ENCODE measurements around the gene CCDC87.

The CCDC87 gene

GRCh38 chr11:66580803-66581202 lies 12.1 kb downstream of the CCDC87 start:
- no peak for DNase-seq

- DNase-seq: peak; percentile 73
Measured at GRCh38 chr11:66579017-66579606, 13.8 kb downstream of the CCDC87 start.

DNA sequence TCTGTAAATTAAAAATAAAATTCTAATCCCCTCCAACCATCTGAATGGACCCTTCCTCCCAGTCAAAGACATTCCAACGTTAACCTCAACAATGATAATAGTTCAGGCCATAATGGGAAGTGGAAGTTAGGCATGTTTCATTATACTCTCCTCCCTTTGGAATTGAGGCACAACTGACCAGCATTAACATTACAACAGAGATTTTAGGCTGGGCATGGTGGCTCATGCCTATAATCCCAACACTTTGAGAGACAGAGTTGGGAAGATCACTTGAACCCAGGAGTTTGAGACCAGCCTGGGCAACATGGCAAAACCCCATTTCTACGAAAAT lies 22.0 kb downstream of the CCDC87 start:
- no peak for DNase-seq

DNA sequence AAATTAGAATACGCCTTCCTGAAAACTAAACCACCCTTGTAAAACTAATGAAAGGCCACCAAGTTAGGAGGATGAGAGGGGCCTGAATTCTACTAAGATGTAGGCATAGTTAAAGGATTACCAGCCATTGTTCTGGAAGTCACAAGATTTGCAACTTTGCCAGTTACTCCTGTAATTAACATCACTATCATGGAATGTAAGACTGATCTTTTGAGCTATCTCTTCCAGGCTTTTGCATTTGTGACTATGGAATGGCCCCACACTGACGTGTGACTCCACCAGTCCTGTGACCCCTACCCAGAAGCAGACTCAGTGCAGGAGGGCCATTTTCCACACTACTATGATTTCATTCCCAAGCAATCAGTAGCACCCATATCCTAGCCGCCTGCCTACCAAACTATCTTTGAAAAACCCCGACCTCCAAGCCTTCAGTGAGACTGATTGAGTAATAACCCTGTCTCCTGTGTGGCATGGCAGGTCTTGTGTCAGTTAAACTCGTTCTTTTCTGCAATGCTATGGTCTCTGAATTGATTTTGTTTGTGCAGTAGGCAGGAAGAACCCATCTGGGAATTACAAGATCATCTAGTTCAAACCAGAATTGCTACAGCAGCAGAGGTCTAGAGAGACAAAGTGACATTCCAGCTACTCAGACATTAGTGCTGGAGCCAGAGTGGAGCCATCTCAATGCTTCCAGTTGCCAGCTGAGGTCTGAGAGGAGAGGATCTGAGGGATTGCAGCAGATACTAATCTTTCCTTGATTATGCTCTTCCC lies 22.6 kb downstream of the CCDC87 start:
- DNase-seq: no peak

DNA sequence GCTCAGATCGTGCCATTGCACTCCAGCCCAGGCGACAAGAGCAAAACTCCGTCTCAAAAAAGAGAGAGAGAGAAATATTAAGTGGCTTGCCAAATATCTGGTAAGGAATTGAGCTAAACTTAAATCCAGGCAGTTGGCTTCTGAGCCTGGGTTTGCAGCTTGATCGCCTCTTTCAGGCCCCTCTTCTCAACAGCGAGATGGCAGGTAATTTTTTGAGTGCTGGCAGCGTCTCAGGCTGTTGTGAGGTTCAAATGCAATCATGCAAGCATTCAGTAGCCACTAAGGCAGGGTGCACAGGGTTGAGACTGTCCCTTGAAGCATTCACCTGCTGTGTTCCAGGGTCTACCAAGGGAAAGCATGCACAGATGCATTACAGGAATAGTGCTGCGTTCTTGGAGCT lies 23.8 kb downstream of the CCDC87 start:
- no peak for DNase-seq

- DNase-seq: peak; percentile 89
Measured at GRCh38 chr11:66568124-66568916, 24.5 kb downstream of the CCDC87 start, which contains the start of gene CTSF. CTSF (minus strand) TSS chr11:66568606; CDS start chr11:66568486, 120 bp downstream.

DNA sequence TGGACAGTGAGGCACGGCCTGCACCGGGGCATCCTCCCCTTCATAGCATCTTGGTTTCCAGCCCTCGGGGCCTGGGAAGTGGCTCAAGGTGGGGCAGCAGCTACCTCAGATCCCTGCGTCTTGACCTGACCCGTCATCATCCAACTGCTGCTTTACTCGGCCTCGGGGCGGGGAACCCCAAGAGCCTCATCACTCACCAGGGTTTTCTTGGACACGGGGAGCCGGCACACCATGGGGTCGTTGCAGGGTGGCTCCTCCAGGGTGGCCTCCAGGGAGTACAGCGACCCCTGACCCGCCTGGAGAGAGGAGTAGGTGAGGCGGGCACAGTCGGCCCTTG lies 25.1 kb downstream of the CCDC87 start:
- DNase-seq: no peak

DNA sequence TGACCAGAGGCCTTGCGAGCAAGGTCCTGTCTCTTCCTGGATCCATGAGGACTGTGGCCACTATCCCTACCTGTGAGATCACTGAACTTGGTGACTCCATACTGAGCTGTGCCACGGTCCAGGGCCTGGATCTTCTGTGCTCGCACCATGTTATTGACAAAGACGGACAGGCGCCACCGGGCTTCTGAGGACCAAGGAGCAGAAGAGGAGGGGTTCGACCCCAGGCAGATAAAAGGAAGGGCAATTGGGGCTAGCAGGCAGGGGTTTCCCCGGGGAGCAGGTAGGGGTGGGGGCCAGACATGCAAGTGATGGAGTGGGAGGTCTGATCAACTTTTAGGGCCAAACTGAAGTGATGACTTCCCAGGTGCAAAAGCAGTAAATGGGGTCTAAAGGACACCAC lies 26.6 kb downstream of the CCDC87 start:
- no peak for DNase-seq

DNA sequence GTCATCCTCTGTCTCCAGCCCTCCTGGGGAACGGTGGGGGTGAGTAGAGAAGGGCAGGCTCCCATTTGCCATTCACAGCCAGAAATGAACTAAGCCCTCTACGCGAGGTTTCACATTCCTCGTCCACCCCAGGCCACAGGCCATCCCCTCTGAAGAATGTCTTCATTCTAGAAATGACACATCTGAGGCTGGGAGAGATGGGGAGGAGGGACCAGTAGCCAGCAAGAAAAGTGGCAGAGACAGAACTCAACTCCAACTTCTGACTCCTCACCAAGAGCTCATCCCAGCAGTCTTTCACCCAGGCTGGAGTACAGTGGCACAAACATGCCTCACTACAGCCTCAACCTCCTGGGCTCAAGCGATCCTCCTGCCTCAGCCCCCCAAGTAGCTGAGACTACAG lies 27.9 kb downstream of the CCDC87 start:
- DNase-seq: no peak

GRCh38 chr11:66564538-66564937 lies 28.3 kb downstream of the CCDC87 start:
- DNase-seq: no peak

DNA sequence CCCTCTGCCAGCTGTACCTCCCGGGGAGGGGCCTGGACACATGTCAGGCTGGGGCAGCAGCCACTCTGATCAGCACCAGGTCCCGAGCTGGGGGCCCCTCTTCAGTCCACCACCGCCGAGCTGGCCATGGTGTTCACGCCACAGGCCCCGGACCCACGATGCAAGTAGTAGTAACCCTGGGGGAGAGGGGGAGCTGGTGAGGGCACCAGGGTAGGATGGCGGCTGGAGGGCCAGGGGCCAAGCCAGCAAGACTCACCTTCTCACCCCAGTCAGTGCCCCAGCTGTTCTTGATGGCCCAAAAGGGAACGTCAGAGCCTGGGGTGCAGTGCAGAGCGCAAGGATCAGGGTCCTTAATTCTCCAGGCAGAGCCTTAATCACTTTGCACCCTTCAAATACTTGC lies 29.0 kb downstream of the CCDC87 start:
- no peak for DNase-seq

- no peak for DNase-seq
Measured at GRCh38 chr11:66562907-66563583, 29.8 kb downstream of the CCDC87 start.

- no peak for DNase-seq
Measured at GRCh38 chr11:66562275-66562674, 30.6 kb downstream of the CCDC87 start.

DNA sequence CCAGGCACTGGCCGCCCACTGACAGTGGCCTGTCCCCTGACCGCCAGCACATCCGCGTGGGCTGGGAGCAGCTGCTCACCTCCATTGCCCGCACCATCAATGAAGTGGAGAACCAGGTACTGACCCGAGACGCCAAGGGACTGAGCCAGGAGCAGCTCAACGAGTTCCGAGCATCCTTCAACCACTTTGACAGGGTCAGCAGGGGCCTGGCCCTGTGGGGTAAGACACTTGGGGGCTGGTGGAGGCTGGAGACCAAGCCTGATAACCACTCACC lies 31.0 kb downstream of the CCDC87 start:
- DNase-seq: no peak

GRCh38 chr11:66561178-66561974 lies 31.5 kb downstream of the CCDC87 start:
- no peak for DNase-seq

DNA sequence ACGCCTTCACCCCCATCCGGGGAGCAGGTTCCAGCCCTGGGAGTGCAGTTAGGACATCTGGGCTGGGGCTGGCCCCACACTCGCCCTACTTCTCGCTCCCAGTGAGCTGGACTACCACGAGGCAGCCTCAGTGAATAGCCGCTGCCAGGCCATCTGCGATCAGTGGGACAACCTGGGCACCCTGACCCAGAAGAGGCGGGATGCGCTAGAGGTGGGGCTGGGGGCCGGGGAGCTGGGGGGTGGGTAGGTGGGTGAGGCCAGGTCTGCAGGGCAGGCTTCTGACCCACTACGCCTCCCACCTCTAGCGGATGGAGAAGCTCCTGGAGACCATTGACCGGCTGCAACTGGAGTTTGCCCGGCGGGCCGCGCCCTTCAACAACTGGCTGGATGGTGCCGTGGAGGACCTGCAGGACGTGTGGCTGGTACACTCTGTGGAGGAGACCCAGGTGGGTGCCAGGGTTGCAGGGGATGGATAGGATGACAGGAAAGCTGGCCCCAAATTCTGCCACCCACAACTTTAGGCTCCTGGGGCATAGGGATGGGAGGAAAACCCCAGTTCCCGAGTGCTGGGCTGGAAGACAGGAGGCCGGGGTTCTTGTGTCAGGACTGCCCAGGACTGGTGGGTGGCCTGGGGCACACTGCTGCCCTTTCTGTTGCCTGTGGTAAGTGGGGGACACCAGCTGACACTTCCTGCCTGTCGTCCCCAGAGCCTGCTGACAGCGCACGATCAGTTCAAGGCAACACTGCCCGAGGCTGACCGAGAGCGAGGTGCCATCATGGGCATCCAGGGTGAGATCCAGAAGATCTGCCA lies 32.8 kb downstream of the CCDC87 start:
- DNase-seq: no peak

- DNase-seq: no peak
Measured at GRCh38 chr11:66559142-66559865, 33.6 kb downstream of the CCDC87 start.

GRCh38 chr11:66557733-66558326 lies 35.0 kb downstream of the CCDC87 start:
- DNase-seq: no peak

DNA sequence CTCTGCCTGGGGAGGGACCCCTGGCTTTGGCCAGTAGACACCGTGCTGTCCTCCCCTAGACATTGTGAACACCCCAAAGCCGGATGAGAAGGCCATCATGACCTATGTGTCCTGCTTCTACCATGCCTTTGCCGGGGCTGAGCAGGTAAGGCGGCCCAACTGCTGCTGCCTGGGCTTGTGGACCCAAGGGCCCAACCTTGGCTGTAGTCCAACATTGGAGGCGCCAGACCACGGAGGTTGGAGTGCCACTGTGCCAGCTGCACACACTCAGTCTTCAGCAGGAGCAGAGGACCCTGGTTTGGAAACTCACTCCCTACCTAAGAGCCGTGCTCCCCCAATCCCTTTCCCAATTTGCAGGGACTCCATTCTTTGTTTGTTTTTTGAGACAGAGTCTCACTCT lies 36.8 kb downstream of the CCDC87 start:
- DNase-seq: no peak

- no peak for DNase-seq
Measured at GRCh38 chr11:66555416-66555815, 37.4 kb downstream of the CCDC87 start.

GRCh38 chr11:66554602-66555001 lies 38.3 kb downstream of the CCDC87 start:
- no peak for DNase-seq
